ENCODE results near the gene C2orf72. TPM values are rescaled to one million over a fixed set of nuclear protein-coding genes. Genes with fewer than 3 reads are reported as not detected.

The C2orf72 gene
- total and polyA plus RNA-seq, 2 donors (not counting 1 experiment from before 2014, with no cell fraction given): not detected

- Histone ChIP-seq H3K9me3 (ENCODE audit: control extremely low read depth in 1 of 3, control insufficient read depth in 2 of 3, insufficient read depth in 1 of 3, low read length in 2 of 3) (no peaks in the 10 kb centered on the region), H3K27ac (ENCODE audit: low read length in 2 of 2) (no peak overlapping the region), H3K4me3 (ENCODE audit: control extremely low read depth in 1 of 5, extremely low read depth in 1 of 5, insufficient read depth in 1 of 5, low read depth in 2 of 5, low read length in 4 of 5) (no peak overlapping the region), H3K36me3 (replicated peaks in 1 of 2; ENCODE audit: control extremely low read depth in 1 of 2, control insufficient read depth in 1 of 2, extremely low read depth in 1 of 2, insufficient read depth in 2 of 2, low read length in 1 of 2) (no peaks in the 10 kb centered on the region), H3K79me2 (ENCODE audit: control insufficient read depth, insufficient read depth, low read length) (no peaks in the 10 kb centered on the region), H3K27me3 (replicated peaks in 1 of 4; ENCODE audit: control extremely low read depth in 1 of 4, control insufficient read depth in 3 of 4, insufficient read depth in 4 of 4, low read length in 3 of 4) (peaks cover 0 to 42% (median 16%) of the 10 kb centered on the region in 4 experiments), H2AFZ (ENCODE audit: insufficient read depth, low read depth, low read length, poor library complexity, severe bottlenecking) (no peak overlapping the region), H3K4me1 (ENCODE audit: control insufficient read depth in 2 of 2, insufficient read depth in 2 of 2, low read length in 2 of 2) (peaks cover 6 to 9% of the 10 kb centered on the region in 2 donors), H4K20me1 (ENCODE audit: control insufficient read depth, insufficient read depth, low read length, poor library complexity, severe bottlenecking) (no peaks in the 10 kb centered on the region), H3K4me2 (replicated peaks; ENCODE audit: low read depth, low read length, poor library complexity, severe bottlenecking) (no peak overlapping the region), H3K9ac (ENCODE audit: low read length) (no peak overlapping the region)
- peaks cover 65% of the 10 kb centered on the region for H3K27me3 Mint-ChIP-seq
- intact Hi-C loops (cut with micrococcal nuclease): no loop called here
- no peak for DNase-seq
- no peaks in the 10 kb centered on the region for H3K9me3 Mint-ChIP-seq (ENCODE audit: insufficient read depth)
- H3K27ac Mint-ChIP-seq: no peak overlapping the region
- 93% methylated on average over 5 of the region's 8 CpGs for WGBS (ENCODE audit: insufficient coverage)
- ATAC-seq (ENCODE audit: low read depth): no peak
- CTCF ChIA-PET: no interaction called here
- no peak for TF ChIP-seq CTCF (IDR thresholded peaks at IDR 0.05)
- no peak for TF ChIP-seq EZH2 (IDR thresholded peaks at IDR 0.05; ENCODE audit: borderline replicate concordance, insufficient read depth, low read depth, low read length, poor library complexity, severe bottlenecking)
- POLR2A ChIA-PET: no interaction called here
- H3K4me3 Mint-ChIP-seq: no peak overlapping the region
- peaks cover 3% of the 10 kb centered on the region for H3K4me1 Mint-ChIP-seq
Measured at GRCh38 chr2:231039821-231040364, 2.6 kb downstream of the C2orf72 start.

- ChIA-PET POLR2A (no interaction called here), CTCF (no interaction called here)
- Histone ChIP-seq H3K36me3 (replicated peaks in 1 of 2; ENCODE audit: control extremely low read depth in 1 of 2, control insufficient read depth in 1 of 2, extremely low read depth in 1 of 2, insufficient read depth in 2 of 2, low read length in 1 of 2) (no peaks in the 10 kb centered on the region), H3K9ac (ENCODE audit: low read length) (no peak overlapping the region), H3K4me1 (ENCODE audit: control insufficient read depth in 2 of 2, insufficient read depth in 2 of 2, low read length in 2 of 2) (peaks cover 6 to 9% of the 10 kb centered on the region in 2 donors), H3K4me2 (replicated peaks; ENCODE audit: low read depth, low read length, poor library complexity, severe bottlenecking) (no peak overlapping the region), H3K27ac (ENCODE audit: low read length in 2 of 2) (no peak overlapping the region), H3K27me3 (replicated peaks in 1 of 4; ENCODE audit: control extremely low read depth in 1 of 4, control insufficient read depth in 3 of 4, insufficient read depth in 4 of 4, low read length in 3 of 4) (peaks cover 0 to 37% (median 11%) of the 10 kb centered on the region in 4 experiments), H3K79me2 (ENCODE audit: control insufficient read depth, insufficient read depth, low read length) (no peaks in the 10 kb centered on the region), H3K4me3 (ENCODE audit: control extremely low read depth in 1 of 5, extremely low read depth in 1 of 5, insufficient read depth in 1 of 5, low read depth in 2 of 5, low read length in 4 of 5) (no peak overlapping the region), H4K20me1 (ENCODE audit: control insufficient read depth, insufficient read depth, low read length, poor library complexity, severe bottlenecking) (no peaks in the 10 kb centered on the region), H3K9me3 (ENCODE audit: control extremely low read depth in 1 of 3, control insufficient read depth in 2 of 3, insufficient read depth in 1 of 3, low read length in 2 of 3) (no peaks in the 10 kb centered on the region), H2AFZ (ENCODE audit: insufficient read depth, low read depth, low read length, poor library complexity, severe bottlenecking) (no peak overlapping the region)
- peaks cover 3% of the 10 kb centered on the region for H3K4me1 Mint-ChIP-seq
- TF ChIP-seq EZH2 (IDR thresholded peaks at IDR 0.05; ENCODE audit: borderline replicate concordance, insufficient read depth, low read depth, low read length, poor library complexity, severe bottlenecking) (no peak), CTCF (IDR thresholded peaks at IDR 0.05) (no peak)
- WGBS (ENCODE audit: insufficient coverage): 80% methylated on average over 4 of the region's 8 CpGs
- no peaks in the 10 kb centered on the region for H3K9me3 Mint-ChIP-seq (ENCODE audit: insufficient read depth)
- intact Hi-C loops (cut with micrococcal nuclease): no loop called here
- no peak for ATAC-seq (ENCODE audit: low read depth)
- H3K27me3 Mint-ChIP-seq: peaks cover 56% of the 10 kb centered on the region
- no peak overlapping the region for H3K4me3 Mint-ChIP-seq
- H3K27ac Mint-ChIP-seq: no peak overlapping the region
- no peak for DNase-seq
Measured at GRCh38 chr2:231041061-231041689, 3.9 kb downstream of the C2orf72 start.

All from B cell (primary cell).